Fibroblast of lung (primary cell): ENCODE data around the gene IP6K2. TPM values are rescaled to one million over a fixed set of nuclear protein-coding genes. Genes with fewer than 3 reads are reported as not detected.
A peak's percentile ranks its signal among the peaks of the same experiment; 100 is the strongest.

ENCODE experiments used
- DNase-seq, 2 donors: peaks; one replicate each; pipeline versions ENCODE4 v3.0.0 to v3.0.0-alpha.2; 2010; ENCODE audit warnings: low read depth in 2 of 2
- H2AFZ ChIP-seq: 2 replicates; pipeline ENCODE4 v1.5.1; 2012; ENCODE audit warnings: low read length, control low read depth, inconsistent platforms
- H3K27ac ChIP-seq: 2 replicates; pipeline ENCODE4 v1.5.1; 2011; ENCODE audit warnings: low read length, control low read depth; ENCODE audit not compliant: insufficient read depth
- H3K27me3 ChIP-seq: 2 replicates; pipeline ENCODE4 v1.5.1; 2011; ENCODE audit warnings: mild to moderate bottlenecking, low read length; ENCODE audit not compliant: control insufficient read depth, insufficient read depth
- H3K36me3 ChIP-seq: 2 replicates; pipeline ENCODE4 v1.5.1; 2011; ENCODE audit warnings: low read length; ENCODE audit not compliant: control insufficient read depth, insufficient read depth
- H3K4me1 ChIP-seq: 2 replicates; pipeline ENCODE4 v1.5.1; 2011; ENCODE audit warnings: low read length; ENCODE audit not compliant: control insufficient read depth, insufficient read depth; ENCODE audit errors: extremely low read depth
- H3K4me2 ChIP-seq: 2 replicates; pipeline ENCODE4 v1.5.1; 2011; ENCODE audit warnings: low read length, control low read depth; ENCODE audit not compliant: insufficient read depth; ENCODE audit errors: extremely low read depth
- H3K4me3 ChIP-seq, 4 experiments: fragments of 200-600 bp in 1 of 4; sonication (generic) in 1 of 4; replicated peaks in 1 of 4; 2 replicates each; pipeline ENCODE4 v1.5.1; 2011 to 2016; ENCODE audit warnings: low read length in 4 of 4, low read depth in 3 of 4, mild to moderate bottlenecking in 3 of 4, control low read depth in 2 of 4, inconsistent platforms in 1 of 4, mixed read lengths in 1 of 4; ENCODE audit not compliant: insufficient read depth in 1 of 4; ENCODE audit errors: control extremely low read depth in 1 of 4
- H3K79me2 ChIP-seq: 2 replicates; pipeline ENCODE4 v1.5.1; 2012; ENCODE audit warnings: mild to moderate bottlenecking, low read length, inconsistent platforms; ENCODE audit not compliant: control insufficient read depth, insufficient read depth
- H3K9ac ChIP-seq: 2 replicates; pipeline ENCODE4 v1.5.1; 2011; ENCODE audit warnings: mild to moderate bottlenecking, low read length, control low read depth; ENCODE audit not compliant: insufficient read depth
- H3K9me3 ChIP-seq: 2 replicates; pipeline ENCODE4 v1.5.1; 2012; ENCODE audit warnings: low read depth, low read length; ENCODE audit not compliant: control insufficient read depth, insufficient read depth
- H4K20me1 ChIP-seq: 2 replicates; pipeline ENCODE4 v1.5.1; 2011; ENCODE audit warnings: low read length; ENCODE audit not compliant: control insufficient read depth, insufficient read depth; ENCODE audit errors: extremely low read depth
- EZH2 ChIP-seq: IDR thresholded peaks from 2 replicates; pipeline ENCODE4 v1.5.1; 2012; ENCODE audit warnings: low read length, control low read depth, mild to moderate bottlenecking; ENCODE audit errors: missing control alignments
- polyA plus RNA-seq, 2 donors: library from polyadenylated mRNA; depleted of rRNA in 1 of 2; stranded (reverse) in 1 of 2; unstranded in 1 of 2; fragments of >200 nt; gene quantifications; 2 replicates each; pipeline ENCODE4 v1.2.1, GENCODE V29; 2011 to 2012; ENCODE audit warnings: missing spikeins in 1 of 2
- total RNA-seq: library from RNA; depleted of rRNA; stranded (reverse); fragments of >200 nt; gene quantifications from 2 replicates; pipeline ENCODE4 v1.2.1, GENCODE V29; 2014
- TF ChIP-seq, protein P1 (sequence below), 2 donors: IDR thresholded peaks in 1 of 2; conservative IDR thresholded peaks in 1 of 2; 1 replicate in 1 of 2; 2 replicates in 1 of 2; pipeline ENCODE4 v1.5.1; 2011 to 2012; ENCODE audit warnings: low read length in 2 of 2, control low read depth in 1 of 2, inconsistent platforms in 1 of 2, low read depth in 1 of 2, mild to moderate bottlenecking in 1 of 2

IP6K2 gene
- total and polyA plus RNA-seq, 2 donors (not counting 1 experiment from before 2014, with no cell fraction given): 53.5 to 58.9 TPM

GRCh38 chr3:48696601-48697000, 20.4 kb downstream of the IP6K2 start:
- Histone ChIP-seq H3K79me2 (peaks cover 79% of the 10 kb centered on the region), H3K4me2 (no peak overlapping the region), H3K27me3 (no peaks in the 10 kb centered on the region), H3K36me3 (peaks cover 15% of the 10 kb centered on the region), H3K27ac (no peak overlapping the region), H3K4me1 (peaks cover 17% of the 10 kb centered on the region), H3K4me3 (no peak overlapping the region), H4K20me1 (peaks cover 3% of the 10 kb centered on the region), H3K9me3 (no peaks in the 10 kb centered on the region), H2AFZ (no peak overlapping the region), H3K9ac (no peak overlapping the region)
- TF ChIP-seq, protein P1, sequence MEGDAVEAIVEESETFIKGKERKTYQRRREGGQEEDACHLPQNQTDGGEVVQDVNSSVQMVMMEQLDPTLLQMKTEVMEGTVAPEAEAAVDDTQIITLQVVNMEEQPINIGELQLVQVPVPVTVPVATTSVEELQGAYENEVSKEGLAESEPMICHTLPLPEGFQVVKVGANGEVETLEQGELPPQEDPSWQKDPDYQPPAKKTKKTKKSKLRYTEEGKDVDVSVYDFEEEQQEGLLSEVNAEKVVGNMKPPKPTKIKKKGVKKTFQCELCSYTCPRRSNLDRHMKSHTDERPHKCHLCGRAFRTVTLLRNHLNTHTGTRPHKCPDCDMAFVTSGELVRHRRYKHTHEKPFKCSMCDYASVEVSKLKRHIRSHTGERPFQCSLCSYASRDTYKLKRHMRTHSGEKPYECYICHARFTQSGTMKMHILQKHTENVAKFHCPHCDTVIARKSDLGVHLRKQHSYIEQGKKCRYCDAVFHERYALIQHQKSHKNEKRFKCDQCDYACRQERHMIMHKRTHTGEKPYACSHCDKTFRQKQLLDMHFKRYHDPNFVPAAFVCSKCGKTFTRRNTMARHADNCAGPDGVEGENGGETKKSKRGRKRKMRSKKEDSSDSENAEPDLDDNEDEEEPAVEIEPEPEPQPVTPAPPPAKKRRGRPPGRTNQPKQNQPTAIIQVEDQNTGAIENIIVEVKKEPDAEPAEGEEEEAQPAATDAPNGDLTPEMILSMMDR (conservative IDR thresholded peaks at IDR 0.05 in 1 of 2, IDR thresholded peaks at IDR 0.05 in 1 of 2; ENCODE audit: low read depth in 1 of 2, low read length in 2 of 2): no peak
- no peak for TF ChIP-seq EZH2
- no peak for DNase-seq

DNA sequence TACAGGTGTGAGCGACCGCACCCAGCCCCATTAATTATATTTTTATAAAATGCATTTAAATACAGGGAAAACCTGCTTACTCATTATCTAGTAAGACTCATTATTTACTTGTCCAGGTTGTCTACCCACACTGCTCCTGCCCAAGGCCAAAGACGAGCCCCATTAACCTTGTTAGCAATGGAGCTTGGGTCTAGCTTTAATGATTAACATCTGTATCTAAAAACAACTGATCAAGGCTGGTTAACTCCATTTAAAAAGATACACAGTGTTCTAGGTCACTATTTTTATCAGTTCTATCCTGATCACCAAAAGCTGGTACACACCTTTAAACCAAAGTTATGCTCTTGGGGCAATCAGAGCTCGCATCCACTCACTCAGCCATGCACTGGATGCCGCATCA, 20.9 kb downstream of the IP6K2 start:
- Histone ChIP-seq H3K9me3 (no peaks in the 10 kb centered on the region), H3K9ac (no peak overlapping the region), H3K4me3 (no peak overlapping the region), H4K20me1 (peaks cover 3% of the 10 kb centered on the region), H3K27ac (no peak overlapping the region), H3K27me3 (no peaks in the 10 kb centered on the region), H3K4me2 (no peak overlapping the region), H2AFZ (no peak overlapping the region), H3K4me1 (peaks cover 17% of the 10 kb centered on the region), H3K79me2 (peaks cover 77% of the 10 kb centered on the region), H3K36me3 (peaks cover 15% of the 10 kb centered on the region)
- TF ChIP-seq, protein P1 (conservative IDR thresholded peaks at IDR 0.05 in 1 of 2, IDR thresholded peaks at IDR 0.05 in 1 of 2; ENCODE audit: low read depth in 1 of 2, low read length in 2 of 2): no peak
- no peak for TF ChIP-seq EZH2
- no peak for DNase-seq

- Histone ChIP-seq H3K4me1 (peaks cover 17% of the 10 kb centered on the region), H3K9me3 (no peaks in the 10 kb centered on the region), H2AFZ (no peak overlapping the region), H3K79me2 (peaks cover 70% of the 10 kb centered on the region), H3K9ac (peak overlapping the region; percentile 62), H3K36me3 (peaks cover 19% of the 10 kb centered on the region), H4K20me1 (peaks cover under 1% of the 10 kb centered on the region), H3K4me2 (peak overlapping the region; percentile 87), H3K27ac (peak overlapping the region; percentile 61), H3K27me3 (no peaks in the 10 kb centered on the region), H3K4me3 (peak overlapping the region; percentile 2 to 40 (median 32))
- peak; percentile 62 to 77 for DNase-seq
- TF ChIP-seq EZH2: no peak
- TF ChIP-seq, protein P1 (conservative IDR thresholded peaks at IDR 0.05 in 1 of 2, IDR thresholded peaks at IDR 0.05 in 1 of 2; ENCODE audit: low read depth in 1 of 2, low read length in 2 of 2): no peak
Observed at GRCh38 chr3:48695393-48695753, 21.6 kb downstream of the IP6K2 start.
